Panc1 (cell line): ENCODE data around the gene FBXW11. TPM values are rescaled to one million over a fixed set of nuclear protein-coding genes. Genes with fewer than 3 reads are reported as not detected.

ENCODE experiments used
- ATAC-seq: fragments of 200-7000 bp; cut with Tn5 transposase; 2 replicates; pipeline ENCODE4 v1.9.1; 2020; ENCODE audit warnings: mild to moderate bottlenecking, moderate library complexity
- BruUV-seq: library from RNA; stranded (reverse); fragments of 400-500 nt; replicated peaks from 2 replicates; lab custom pipeline; 2021; lab: Mats Ljungman, UMichigan
- CTCF ChIA-PET: fragments of 300-600 bp; sonication (Branson Sonifier 250); formaldehyde crosslinking; loops from one replicate; lab custom pipeline; 2022; ENCODE audit warnings: antibody characterized with exemption; lab: Charles Lee
- POLR2A ChIA-PET: fragments of 300-600 bp; sonication (Branson Sonifier 250); formaldehyde crosslinking; loops from one replicate; lab custom pipeline; 2022; ENCODE audit warnings: antibody characterized with exemption; lab: Charles Lee
- DNase-seq: peaks from one replicate; pipeline ENCODE4 v3.0.0-alpha.2; 2010; ENCODE audit warnings: low read depth, low spot score
- H3K27ac ChIP-seq: 2 replicates; pipeline ENCODE4 v1.5.1; 2011; ENCODE audit warnings: mild to moderate bottlenecking, low read length, inconsistent platforms
- H3K27me3 ChIP-seq: fragments of 200-500 bp; sonication (Bioruptor generic); 2 replicates; pipeline ENCODE4 v1.6.0; 2014; ENCODE audit warnings: low read length, inconsistent platforms; ENCODE audit not compliant: control insufficient read depth, insufficient read depth
- H3K36me3 ChIP-seq: fragments of 200-500 bp; sonication (Bioruptor generic); 2 replicates; pipeline ENCODE4 v1.5.1; 2014; ENCODE audit warnings: inconsistent platforms, mild to moderate bottlenecking, low read length, moderate library complexity; ENCODE audit not compliant: control insufficient read depth, insufficient read depth
- H3K4me1 ChIP-seq: 2 replicates; pipeline ENCODE4 v1.5.1; 2011; ENCODE audit warnings: inconsistent platforms, mild to moderate bottlenecking, low read length, moderate library complexity; ENCODE audit not compliant: control insufficient read depth, insufficient read depth
- H3K4me3 ChIP-seq, 2 experiments: 2 replicates each; pipeline ENCODE4 v1.5.1; 2011 to 2012; ENCODE audit warnings: low read depth in 2 of 2, low read length in 2 of 2, mild to moderate bottlenecking in 2 of 2, inconsistent platforms in 1 of 2, moderate library complexity in 1 of 2
- H3K9me3 ChIP-seq: fragments of 200-500 bp; sonication (Bioruptor generic); 2 replicates; pipeline ENCODE4 v1.5.1; 2014; ENCODE audit warnings: low read depth, mild to moderate bottlenecking, inconsistent platforms, low read length, moderate library complexity; ENCODE audit not compliant: control insufficient read depth, insufficient read depth
- POLR2AphosphoS5 ChIP-seq: IDR thresholded peaks from 2 replicates; pipeline ENCODE4 v1.6.1; 2012; ENCODE audit warnings: mild to moderate bottlenecking, low read depth, low read length, moderate library complexity
- SIN3A ChIP-seq: IDR thresholded peaks from 2 replicates; pipeline ENCODE4 v1.6.1; 2012; ENCODE audit warnings: low read depth, mild to moderate bottlenecking, low read length, moderate library complexity, borderline replicate concordance; ENCODE audit not compliant: insufficient read depth
- TCF7L2 ChIP-seq: IDR thresholded peaks from 2 replicates; pipeline ENCODE4 v1.6.1; 2011; ENCODE audit warnings: mild to moderate bottlenecking, low read depth, low read length, inconsistent platforms
- in situ Hi-C: cut with HindIII; loops from 2 replicates; pipeline ENCODE4 v1.10.0; 2016; ENCODE audit warnings: low sequenced_read_pairs, low pct_unique_long_range_greater_than_20kb
- intact Hi-C: fragments of 100-400 bp; cut with micrococcal nuclease; formaldehyde crosslinking; loops from one replicate; pipeline ENCODE4 v1.10.0; 2022; ENCODE audit not compliant: unreplicated experiment
- total RNA-seq: library from RNA; stranded (reverse); gene quantifications from one replicate; pipeline ENCODE4 v1.2.1, GENCODE V29; 2021; ENCODE audit not compliant: unreplicated experiment
- TF ChIP-seq, protein P1 (sequence below), 2 experiments: IDR thresholded peaks; 2 replicates each; pipeline ENCODE4 v1.6.1; 2011 to 2012; ENCODE audit warnings: low read depth in 2 of 2, control low read depth in 1 of 2, low read length in 1 of 2, mild to moderate bottlenecking in 1 of 2, moderate library complexity in 1 of 2; ENCODE audit not compliant: insufficient read depth in 1 of 2
- TF ChIP-seq, protein P2 (sequence below): fragments of 450-650 bp; IDR thresholded peaks from 2 replicates; pipeline ENCODE4 v1.5.1; 2017; ENCODE audit warnings: mild to moderate bottlenecking

FBXW11 gene
- total RNA-seq, 1 experiment from 2014 or later = 111 TPM

DNA sequence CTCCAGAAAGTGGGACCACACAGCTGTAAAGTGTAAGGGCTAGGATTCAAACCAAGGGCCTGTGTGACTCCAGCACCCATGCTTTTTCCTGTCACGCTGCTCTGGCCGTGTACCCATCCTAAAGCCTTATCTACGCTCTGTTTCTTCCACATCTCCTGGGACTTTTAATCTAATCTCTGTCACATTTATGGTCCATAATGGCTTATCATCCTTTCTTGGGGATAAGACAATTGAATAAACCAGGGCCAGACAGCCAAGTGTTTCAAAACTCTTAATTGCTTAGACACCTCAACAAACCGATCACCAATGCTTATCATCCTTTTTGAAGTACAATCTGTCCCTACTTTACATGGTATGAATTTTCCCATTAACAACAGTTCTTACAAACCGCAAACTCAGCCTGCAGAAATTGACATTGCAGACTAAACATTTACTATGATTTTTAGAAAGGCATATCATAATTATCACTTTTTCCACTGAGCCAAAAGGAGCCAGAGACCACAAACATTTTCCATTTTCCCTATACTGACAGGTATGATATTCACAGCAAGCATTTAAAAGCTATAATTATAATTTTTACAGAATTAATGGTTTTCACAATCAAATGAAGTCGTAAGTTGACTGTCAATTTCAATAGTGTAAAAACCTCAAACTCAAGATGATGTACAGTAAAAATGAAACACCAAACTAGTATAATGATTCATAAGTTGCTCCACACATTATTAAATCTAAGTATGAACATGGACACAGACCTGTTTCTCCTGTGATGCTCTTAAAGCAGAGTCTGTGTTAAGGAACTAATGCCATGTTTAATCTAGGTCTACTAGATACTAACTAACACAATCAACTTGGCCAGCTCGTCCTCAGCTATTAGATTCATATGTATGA is 99.5 kb downstream of the FBXW11 start:
- no peaks in the 10 kb centered on the region for H3K36me3 ChIP-seq
- DNase-seq (no peak), ATAC-seq (no peak)
- in situ Hi-C loops (no loop called here), intact Hi-C loops (loop anchor here (5.0 kb wide), 2 partner anchors 275 to 490 kb away; partner anchors contain the start of gene FGF18)
- no peaks in the 10 kb centered on the region for H3K27me3 ChIP-seq
- no peak overlapping the region for H3K27ac ChIP-seq
- no peaks in the 10 kb centered on the region for H3K9me3 ChIP-seq
- H3K4me3 ChIP-seq = no peak overlapping the region
- TSS peak; percentile 14 for BruUV-seq
- ChIA-PET CTCF (interaction anchor here (0.6 kb wide), 1 partner anchor 43 kb away, joined by 5 read pairs; no protein-coding TSS in a partner anchor), POLR2A (no interaction called here)
- H3K4me1 ChIP-seq = peaks cover 18% of the 10 kb centered on the region
- TF ChIP-seq POLR2AphosphoS5 (no peak), SIN3A (no peak), TCF7L2 (no peak)
- TF ChIP-seq, protein P1, sequence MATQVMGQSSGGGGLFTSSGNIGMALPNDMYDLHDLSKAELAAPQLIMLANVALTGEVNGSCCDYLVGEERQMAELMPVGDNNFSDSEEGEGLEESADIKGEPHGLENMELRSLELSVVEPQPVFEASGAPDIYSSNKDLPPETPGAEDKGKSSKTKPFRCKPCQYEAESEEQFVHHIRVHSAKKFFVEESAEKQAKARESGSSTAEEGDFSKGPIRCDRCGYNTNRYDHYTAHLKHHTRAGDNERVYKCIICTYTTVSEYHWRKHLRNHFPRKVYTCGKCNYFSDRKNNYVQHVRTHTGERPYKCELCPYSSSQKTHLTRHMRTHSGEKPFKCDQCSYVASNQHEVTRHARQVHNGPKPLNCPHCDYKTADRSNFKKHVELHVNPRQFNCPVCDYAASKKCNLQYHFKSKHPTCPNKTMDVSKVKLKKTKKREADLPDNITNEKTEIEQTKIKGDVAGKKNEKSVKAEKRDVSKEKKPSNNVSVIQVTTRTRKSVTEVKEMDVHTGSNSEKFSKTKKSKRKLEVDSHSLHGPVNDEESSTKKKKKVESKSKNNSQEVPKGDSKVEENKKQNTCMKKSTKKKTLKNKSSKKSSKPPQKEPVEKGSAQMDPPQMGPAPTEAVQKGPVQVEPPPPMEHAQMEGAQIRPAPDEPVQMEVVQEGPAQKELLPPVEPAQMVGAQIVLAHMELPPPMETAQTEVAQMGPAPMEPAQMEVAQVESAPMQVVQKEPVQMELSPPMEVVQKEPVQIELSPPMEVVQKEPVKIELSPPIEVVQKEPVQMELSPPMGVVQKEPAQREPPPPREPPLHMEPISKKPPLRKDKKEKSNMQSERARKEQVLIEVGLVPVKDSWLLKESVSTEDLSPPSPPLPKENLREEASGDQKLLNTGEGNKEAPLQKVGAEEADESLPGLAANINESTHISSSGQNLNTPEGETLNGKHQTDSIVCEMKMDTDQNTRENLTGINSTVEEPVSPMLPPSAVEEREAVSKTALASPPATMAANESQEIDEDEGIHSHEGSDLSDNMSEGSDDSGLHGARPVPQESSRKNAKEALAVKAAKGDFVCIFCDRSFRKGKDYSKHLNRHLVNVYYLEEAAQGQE (IDR thresholded peaks at IDR 0.05; ENCODE audit: insufficient read depth in 1 of 2, low read depth in 2 of 2, low read length in 1 of 2) = no peak
- TF ChIP-seq, protein P2, sequence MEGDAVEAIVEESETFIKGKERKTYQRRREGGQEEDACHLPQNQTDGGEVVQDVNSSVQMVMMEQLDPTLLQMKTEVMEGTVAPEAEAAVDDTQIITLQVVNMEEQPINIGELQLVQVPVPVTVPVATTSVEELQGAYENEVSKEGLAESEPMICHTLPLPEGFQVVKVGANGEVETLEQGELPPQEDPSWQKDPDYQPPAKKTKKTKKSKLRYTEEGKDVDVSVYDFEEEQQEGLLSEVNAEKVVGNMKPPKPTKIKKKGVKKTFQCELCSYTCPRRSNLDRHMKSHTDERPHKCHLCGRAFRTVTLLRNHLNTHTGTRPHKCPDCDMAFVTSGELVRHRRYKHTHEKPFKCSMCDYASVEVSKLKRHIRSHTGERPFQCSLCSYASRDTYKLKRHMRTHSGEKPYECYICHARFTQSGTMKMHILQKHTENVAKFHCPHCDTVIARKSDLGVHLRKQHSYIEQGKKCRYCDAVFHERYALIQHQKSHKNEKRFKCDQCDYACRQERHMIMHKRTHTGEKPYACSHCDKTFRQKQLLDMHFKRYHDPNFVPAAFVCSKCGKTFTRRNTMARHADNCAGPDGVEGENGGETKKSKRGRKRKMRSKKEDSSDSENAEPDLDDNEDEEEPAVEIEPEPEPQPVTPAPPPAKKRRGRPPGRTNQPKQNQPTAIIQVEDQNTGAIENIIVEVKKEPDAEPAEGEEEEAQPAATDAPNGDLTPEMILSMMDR = no peak

DNA sequence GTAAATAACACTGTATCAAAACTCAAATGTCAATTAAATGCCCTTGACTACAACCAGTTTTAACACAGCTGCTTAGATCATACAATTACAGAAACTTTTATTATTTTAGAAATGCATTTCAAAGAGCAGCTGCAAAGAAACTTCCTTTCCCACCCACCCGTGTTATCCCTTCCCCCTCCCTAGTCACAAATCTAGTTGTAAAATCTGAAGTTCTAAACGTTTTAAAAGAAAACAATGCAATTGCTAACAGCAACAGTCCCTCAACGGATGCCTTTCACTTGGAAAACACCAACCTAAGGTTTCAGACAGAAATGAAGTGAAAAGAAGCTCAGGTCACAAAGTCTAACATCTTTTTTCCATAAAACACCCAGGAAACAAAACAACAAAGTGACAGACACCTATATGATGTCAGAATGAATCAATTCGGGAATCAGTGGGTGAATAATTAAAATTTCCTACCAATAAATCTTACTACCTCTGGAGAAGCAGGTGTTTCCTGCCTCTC is 100.3 kb downstream of the FBXW11 start:
- intact Hi-C loops (loop anchor here (5.0 kb wide), 2 partner anchors 274 to 489 kb away; partner anchors contain the start of gene FGF18), in situ Hi-C loops (no loop called here)
- no peak for DNase-seq
- no TSS peak for BruUV-seq
- Histone ChIP-seq H3K4me1 (peaks cover 10% of the 10 kb centered on the region; the same call in 1 of the 2 replicates), H3K4me3 (no peak overlapping the region), H3K27me3 (no peaks in the 10 kb centered on the region), H3K27ac (no peak overlapping the region), H3K9me3 (no peaks in the 10 kb centered on the region), H3K36me3 (no peaks in the 10 kb centered on the region; the same call in 1 of the 2 replicates)
- no peak for TF ChIP-seq TCF7L2
- TF ChIP-seq, protein P1 (IDR thresholded peaks at IDR 0.05; ENCODE audit: insufficient read depth in 1 of 2, low read depth in 2 of 2, low read length in 1 of 2) = no peak
- TF ChIP-seq SIN3A = no peak
- TF ChIP-seq, protein P2 = no peak
- TF ChIP-seq POLR2AphosphoS5 = no peak
- CTCF ChIA-PET = interaction anchor here (0.6 kb wide), 2 partner anchors 22 to 43 kb away, joined by 3 to 5 read pairs; no protein-coding TSS in a partner anchor
- no peak for ATAC-seq
- POLR2A ChIA-PET = no interaction called here
